Spleen (tissue), 11 donors: ENCODE data around the gene ACBD7. TPM values are rescaled to one million over a fixed set of nuclear protein-coding genes. Genes with fewer than 3 reads are reported as not detected.
A peak's percentile ranks its signal among the peaks of the same experiment; 100 is the strongest.

ENCODE experiments used
- DNase-seq: peaks from one replicate; pipeline ENCODE4 v3.0.0-alpha.2; 2020
- H3K27ac ChIP-seq, 8 donors: fragments of 200-600 bp; sonication (generic) in 7 of 8; 1 replicate in 4 of 8; 2 replicates in 4 of 8; pipeline versions ENCODE4 v1.5.0 to v1.8.0; 2016 to 2021; ENCODE audit warnings: inconsistent platforms in 4 of 8, mild to moderate bottlenecking in 4 of 8, moderate library complexity in 1 of 8
- H3K27me3 ChIP-seq, 7 donors: fragments of 200-600 bp; sonication (generic) in 6 of 7; replicated peaks in 1 of 7; 1 replicate in 4 of 7; 2 replicates in 3 of 7; pipeline versions ENCODE4 v1.5.0 to v1.8.0; 2016 to 2021; ENCODE audit warnings: inconsistent platforms in 3 of 7, mild to moderate bottlenecking in 1 of 7
- H3K36me3 ChIP-seq, 6 donors: fragments of 200-600 bp; sonication (generic) in 5 of 6; 1 replicate in 4 of 6; 2 replicates in 2 of 6; pipeline versions ENCODE4 v1.5.0 to v1.8.0; 2016 to 2021; ENCODE audit warnings: inconsistent platforms in 2 of 6
- H3K4me1 ChIP-seq, 6 donors: fragments of 200-600 bp; sonication (generic) in 5 of 6; 1 replicate in 3 of 6; 2 replicates in 3 of 6; pipeline versions ENCODE4 v1.5.0 to v1.8.0; 2016 to 2021; ENCODE audit warnings: inconsistent platforms in 3 of 6
- H3K4me3 ChIP-seq, 8 donors: fragments of 200-600 bp; sonication (generic) in 7 of 8; 1 replicate in 4 of 8; 2 replicates in 4 of 8; pipeline versions ENCODE4 v1.5.0 to v1.8.0; 2016 to 2021; ENCODE audit warnings: inconsistent platforms in 4 of 8, mild to moderate bottlenecking in 4 of 8, moderate library complexity in 2 of 8
- H3K9me3 ChIP-seq, 8 donors: fragments of 200-600 bp; sonication (generic) in 7 of 8; 1 replicate in 4 of 8; 2 replicates in 4 of 8; pipeline versions ENCODE4 v1.5.0 to v1.8.0; 2016 to 2021; ENCODE audit warnings: inconsistent platforms in 4 of 8
- CTCF ChIP-seq, 11 experiments: fragments of 200-600 bp in 7 of 11; fragments of 450-650 bp in 4 of 11; sonication (generic) in 4 of 11; IDR thresholded peaks in 8 of 11; conservative IDR thresholded peaks in 3 of 11; 1 replicate in 7 of 11; 2 replicates in 4 of 11; pipeline versions ENCODE4 v1.4.0 to v1.8.0; 2016 to 2021; ENCODE audit warnings: antibody characterized with exemption in 11 of 11, inconsistent platforms in 4 of 11, mild to moderate bottlenecking in 1 of 11
- POLR2A ChIP-seq, 3 donors: fragments of 450-650 bp; IDR thresholded peaks; one replicate each; pipeline ENCODE4 v1.5.1; 2017; ENCODE audit warnings: antibody characterized with exemption in 3 of 3, mild to moderate bottlenecking in 1 of 3
- POLR2AphosphoS5 ChIP-seq, 3 donors: sonication (generic); formaldehyde crosslinking; IDR thresholded peaks; one replicate each; pipeline ENCODE4 v1.5.1; 2017; ENCODE audit warnings: antibody characterized with exemption in 3 of 3
- WGBS, 5 donors: extraction: QIAGEN DNeasy Blood & Tissue Kit in 3 of 5; methylation state at CpG; one replicate each; pipeline versions ENCODE4 v1.1.5 to v1.1.7; 2013 to 2018; 5-methylcytosine and 5-hydroxymethylcytosine counted together
- intact Hi-C: fragments of 100-400 bp; cut with DNase I; formaldehyde crosslinking; loops from one replicate; pipeline ENCODE4 v1.15.0; 2023; ENCODE audit warnings: low total_unique reads
- polyA plus RNA-seq, 3 donors: library from polyadenylated mRNA; stranded (reverse); fragments of 200-250 nt; gene quantifications; one replicate each; pipeline ENCODE4 v1.2.1, GENCODE V29; 2013
- total RNA-seq, 7 donors: library from RNA; depleted of rRNA in 3 of 7; stranded (reverse); fragments of >200 nt in 3 of 7; fragmentation: NEBNext Ultra II Directional in 4 of 7; extraction: Animal tissue kit (Norgen Biotek cat#: 25700) in 4 of 7; gene quantifications; one replicate each; pipeline versions ENCODE4 v1.1.0 to v1.2.1, GENCODE V29; 2016 to 2021
- donor health status: healthy with polysubstance abuse.
- donor health status: DM: no; HTN: no; CAD: no; lungs with moderate emphysema.
- donor health status: DM: no; HTN: no; CAD: no.
- donor health status: Bipolar disorder and iron deficiency.
- donor health status: healthy.
- donor health status: DM: no; HTN: no; CAD: no.
- donor health status: DM: yes; HTN: yes; CAD: no.

The ACBD7 gene
- total and polyA plus RNA-seq, 10 donors, result 0.09 to 0.77 (median 0.10) TPM; not detected in 7

- no peak for TF ChIP-seq CTCF (IDR thresholded peaks at IDR 0.05 in 8 of 11, conservative IDR thresholded peaks at IDR 0.05 in 3 of 11)
- TF ChIP-seq POLR2A (IDR thresholded peaks at IDR 0.05), result no peak
- TF ChIP-seq POLR2AphosphoS5 (IDR thresholded peaks at IDR 0.05), result no peak
- no peaks in the 10 kb centered on the region for H3K9me3 ChIP-seq
- DNase-seq, result no peak
- intact Hi-C loops, result no loop called here
- H3K36me3 ChIP-seq, result peaks cover 0 to 91% (median 29%) of the 10 kb centered on the region in 6 donors
- no peaks in the 10 kb centered on the region for H3K27me3 ChIP-seq
- WGBS, 5 donors, result 64 to 77% (median 73%) methylated on average over 3 of the region's 3 CpGs
- H3K27ac ChIP-seq, result no peak overlapping the region
- H3K4me3 ChIP-seq, result no peak overlapping the region
- H3K4me1 ChIP-seq, result peaks cover 0 to 2% (median 0%) of the 10 kb centered on the region in 6 donors
These were observed 35.2 kb upstream of the ACBD7 start for GRCh38 chr10:15123749-15124184.

- Histone ChIP-seq H3K9me3 (no peaks in the 10 kb centered on the region), H3K4me1 (peaks cover 0 to 5% (median 0%) of the 10 kb centered on the region in 6 donors), H3K27me3 (no peaks in the 10 kb centered on the region), H3K27ac (peak overlapping the region in 1 of 8 donors; percentile 1), H3K4me3 (no peak overlapping the region), H3K36me3 (peaks cover 0 to 91% (median 31%) of the 10 kb centered on the region in 6 donors)
- intact Hi-C loops, result no loop called here
- TF ChIP-seq POLR2A (IDR thresholded peaks at IDR 0.05) (no peak), POLR2AphosphoS5 (IDR thresholded peaks at IDR 0.05) (no peak), CTCF (IDR thresholded peaks at IDR 0.05 in 8 of 11, conservative IDR thresholded peaks at IDR 0.05 in 3 of 11) (no peak)
- no peak for DNase-seq
- 85 to 88% (median 87%) methylated on average over 9 of the region's 9 CpGs for WGBS, 5 donors
These were observed 34.0 kb upstream of the ACBD7 start for GRCh38 chr10:15122477-15123030.

DNA sequence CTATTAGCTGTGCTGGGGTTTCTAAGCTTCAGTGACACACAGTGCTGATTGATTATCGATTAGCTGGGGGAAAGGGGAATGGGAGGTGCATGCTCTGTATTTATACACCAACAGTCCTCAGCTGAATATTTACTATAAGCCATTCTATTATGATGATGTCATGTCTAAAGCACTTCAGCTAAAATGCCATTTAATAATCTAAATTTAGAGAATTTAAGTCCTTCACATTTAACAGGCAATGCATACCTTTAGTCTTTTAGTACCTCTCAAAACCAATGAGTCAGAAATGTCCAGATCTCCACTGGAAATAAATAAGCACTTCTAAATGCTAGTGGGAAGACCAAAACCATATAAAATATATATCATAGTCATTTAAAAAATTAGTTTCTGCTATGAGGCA lies 33.1 kb upstream of the ACBD7 start:
- Histone ChIP-seq H3K27ac (no peak overlapping the region), H3K36me3 (peaks cover 0 to 91% (median 27%) of the 10 kb centered on the region in 6 donors), H3K27me3 (no peaks in the 10 kb centered on the region), H3K9me3 (no peaks in the 10 kb centered on the region), H3K4me3 (no peak overlapping the region), H3K4me1 (peaks cover 0 to 5% (median 0%) of the 10 kb centered on the region in 6 donors)
- WGBS, 5 donors, result 89 to 100% (median 100%) methylated on average over 1 of the region's 1 CpG
- intact Hi-C loops, result no loop called here
- no peak for DNase-seq
- TF ChIP-seq POLR2A (IDR thresholded peaks at IDR 0.05), result no peak
- no peak for TF ChIP-seq CTCF (IDR thresholded peaks at IDR 0.05 in 8 of 11, conservative IDR thresholded peaks at IDR 0.05 in 3 of 11)
- no peak for TF ChIP-seq POLR2AphosphoS5 (IDR thresholded peaks at IDR 0.05)

- intact Hi-C loops, result no loop called here
- no peak overlapping the region for H3K4me3 ChIP-seq
These were observed 31.9 kb upstream of the ACBD7 start for GRCh38 chr10:15120523-15120922.

More at GRCh38 chr10:15120523-15120922, 31.9 kb upstream of the ACBD7 start:
- H3K9me3 ChIP-seq, result no peaks in the 10 kb centered on the region
- H3K27me3 ChIP-seq, result no peaks in the 10 kb centered on the region
- no peak overlapping the region for H3K27ac ChIP-seq
- DNase-seq, result no peak
- peaks cover 0 to 87% (median 21%) of the 10 kb centered on the region in 6 donors for H3K36me3 ChIP-seq
- H3K4me1 ChIP-seq, result peaks cover 0 to 5% (median 0%) of the 10 kb centered on the region in 6 donors
- 90 to 97% (median 97%) methylated on average over 5 of the region's 5 CpGs for WGBS, 5 donors
- no peak for TF ChIP-seq POLR2AphosphoS5 (IDR thresholded peaks at IDR 0.05)
